HG03175 (cell line): ENCODE data around the gene HNRNPA1.
"Not testable (repeated sequence)": the region's sequence is repeated elsewhere in the genome, so short reads cannot be mapped to it uniquely, and the experiment has no call there.

Experiments used
- ATAC-seq: cut with Tn5 transposase; IDR thresholded peaks from one replicate; pipeline ENCODE4 v1.9.1; 2021; ENCODE audit warnings: mild to moderate bottlenecking, moderate library complexity; ENCODE audit not compliant: unreplicated experiment

The HNRNPA1 gene

DNA sequence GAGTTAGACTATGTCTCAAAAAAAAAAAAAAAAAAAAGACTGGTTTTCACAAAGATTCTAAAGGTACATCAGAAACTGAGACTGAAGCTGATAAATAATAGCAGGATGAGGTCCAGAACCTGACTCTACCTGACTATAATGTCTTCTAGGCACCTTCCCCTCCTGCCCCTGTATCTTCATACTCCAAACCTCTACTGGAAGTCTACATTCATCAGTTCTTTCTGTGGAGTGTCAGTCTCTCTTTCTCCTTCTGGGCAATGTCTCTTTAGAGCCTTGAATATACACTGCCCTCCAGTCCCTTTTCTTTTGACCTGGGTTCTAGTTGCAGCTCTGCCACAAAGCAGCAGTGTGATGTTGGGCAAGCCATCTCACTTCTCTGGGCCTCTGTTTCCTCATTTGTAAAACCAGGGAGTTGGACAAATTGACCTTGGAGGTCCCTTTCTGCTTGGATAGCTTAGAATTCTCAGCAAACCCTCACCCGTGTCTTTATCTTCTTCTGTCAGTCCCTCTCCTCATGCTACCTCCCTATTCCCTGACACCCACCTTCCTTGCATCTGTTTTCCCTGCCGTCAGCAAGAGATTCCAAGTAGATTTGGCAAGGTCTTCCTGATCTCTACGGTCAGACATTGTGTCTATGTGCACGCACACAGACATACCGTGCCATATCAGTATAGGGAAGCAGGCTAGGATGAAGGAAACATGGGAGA, 16.0 kb downstream of the HNRNPA1 start:
- ATAC-seq = no peak

DNA sequence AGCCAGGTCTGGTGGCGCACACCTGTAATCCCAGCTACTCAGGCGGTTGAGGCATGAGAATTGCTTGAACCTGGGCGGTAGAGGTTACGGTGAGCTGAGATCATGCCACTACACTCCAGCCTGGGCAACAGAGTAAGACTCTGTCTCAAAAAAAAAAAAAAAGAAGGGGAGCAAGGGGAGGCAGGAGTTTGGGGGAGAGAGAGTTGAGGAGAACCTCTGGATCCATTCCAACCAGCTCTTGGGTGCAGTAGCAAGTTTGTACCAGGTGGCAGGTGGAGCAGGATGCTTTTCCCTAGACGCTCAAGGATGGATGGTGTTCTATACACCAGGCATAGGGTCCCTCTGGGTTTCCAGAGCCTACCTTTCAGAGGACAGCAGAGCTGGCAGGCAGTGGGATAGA, 18.4 kb downstream of the HNRNPA1 start:
- ATAC-seq = no peak

DNA sequence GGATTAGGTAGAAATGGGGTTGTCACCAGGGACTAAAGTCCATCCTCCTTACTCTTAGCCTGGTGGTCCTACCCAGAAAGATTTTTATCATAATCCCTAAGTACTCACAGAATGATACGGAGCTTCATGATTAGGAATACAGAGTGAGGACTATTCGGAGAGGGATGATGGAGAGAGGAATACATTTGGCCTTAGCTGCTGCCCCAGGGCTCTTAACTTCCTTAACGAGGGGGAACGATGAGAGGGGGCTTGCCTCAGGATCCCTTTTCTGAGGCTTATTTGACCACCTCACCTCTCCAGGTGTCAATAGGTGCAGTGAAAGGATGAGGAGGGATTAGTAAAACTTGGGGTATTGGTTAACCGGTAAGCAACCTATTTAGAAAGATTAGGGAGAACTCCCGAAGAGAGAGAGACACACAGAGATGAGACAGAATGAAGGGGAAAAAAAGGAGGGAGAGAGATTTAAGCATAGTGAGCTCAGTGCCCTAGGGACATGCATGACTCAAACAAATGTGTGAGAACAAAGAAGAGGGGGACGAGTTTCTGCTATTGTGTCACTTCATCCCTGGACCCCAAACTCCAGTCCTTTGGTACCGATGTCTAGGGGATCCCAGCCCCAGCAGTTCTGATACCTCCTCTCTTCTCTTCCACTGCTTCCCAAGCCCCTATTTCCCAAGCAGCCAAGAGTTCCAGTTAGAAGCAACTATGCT, 19.1 kb downstream of the HNRNPA1 start:
- no peak for ATAC-seq

DNA sequence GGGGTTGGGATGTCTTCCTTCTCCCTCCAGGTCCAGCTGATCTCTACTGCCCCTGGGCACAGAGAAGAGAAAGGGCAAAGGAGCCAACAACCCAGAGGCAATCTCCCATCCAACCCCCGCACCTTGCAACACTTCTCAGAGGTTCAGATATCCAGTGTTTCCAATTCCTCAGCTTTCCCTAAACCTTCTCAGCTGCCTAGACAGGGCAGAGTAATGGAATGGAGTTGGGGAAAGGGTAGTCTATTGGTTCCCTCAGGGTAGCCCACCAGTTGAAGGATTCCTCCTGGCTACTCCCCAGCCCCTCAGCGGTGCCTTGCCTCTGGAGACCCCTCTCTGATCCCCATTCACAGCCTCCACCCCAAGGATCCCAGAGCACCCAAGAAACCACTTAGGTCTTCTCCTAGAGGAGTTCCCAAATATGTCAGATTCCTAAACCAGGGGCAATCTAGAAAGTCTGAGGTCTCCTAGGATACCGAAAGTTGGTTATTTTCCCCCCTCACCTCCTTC, 19.8 kb downstream of the HNRNPA1 start:
- no peak for ATAC-seq

DNA sequence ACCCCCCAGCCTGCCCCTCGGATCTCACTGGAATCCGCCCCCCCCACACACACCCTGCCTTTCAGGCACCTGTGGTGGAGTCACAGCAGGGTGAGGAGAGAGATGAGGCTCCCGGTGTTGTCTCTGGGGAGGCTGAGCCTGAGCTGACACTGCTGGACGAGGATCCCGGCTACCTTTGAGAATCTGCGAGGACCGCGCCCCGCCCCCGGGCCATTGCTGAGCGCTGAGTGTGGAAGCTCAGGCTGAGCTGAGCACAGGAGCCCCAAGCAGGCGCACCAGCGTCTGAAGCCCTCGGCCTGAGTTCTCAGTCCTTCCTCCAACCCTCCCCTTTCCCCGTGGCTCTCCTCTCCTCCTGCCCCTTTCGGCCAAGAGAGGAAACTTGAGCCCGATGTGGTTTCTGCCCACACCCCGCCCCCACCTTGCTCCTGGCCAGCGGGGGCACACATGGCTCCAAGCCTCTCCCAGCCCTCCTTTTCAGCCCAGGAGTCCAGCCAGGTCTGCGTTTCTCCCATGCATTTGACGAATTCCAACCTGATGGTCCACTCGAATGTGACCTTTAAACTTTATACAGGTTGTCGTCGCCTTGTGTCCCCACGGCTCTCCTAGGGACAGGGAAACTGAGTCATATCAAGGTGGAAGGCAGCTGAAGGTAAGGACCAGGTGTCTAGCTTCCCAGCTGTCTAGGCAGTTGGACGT, 20.4 kb downstream of the HNRNPA1 start, which contains the start of gene NFE2:
Gene NFE2, minus strand, starts transcription at position 284 of the 696 bp plus-strand sequence. CDS start 5,767 bp downstream, outside the sequence.
- no peak for ATAC-seq

DNA sequence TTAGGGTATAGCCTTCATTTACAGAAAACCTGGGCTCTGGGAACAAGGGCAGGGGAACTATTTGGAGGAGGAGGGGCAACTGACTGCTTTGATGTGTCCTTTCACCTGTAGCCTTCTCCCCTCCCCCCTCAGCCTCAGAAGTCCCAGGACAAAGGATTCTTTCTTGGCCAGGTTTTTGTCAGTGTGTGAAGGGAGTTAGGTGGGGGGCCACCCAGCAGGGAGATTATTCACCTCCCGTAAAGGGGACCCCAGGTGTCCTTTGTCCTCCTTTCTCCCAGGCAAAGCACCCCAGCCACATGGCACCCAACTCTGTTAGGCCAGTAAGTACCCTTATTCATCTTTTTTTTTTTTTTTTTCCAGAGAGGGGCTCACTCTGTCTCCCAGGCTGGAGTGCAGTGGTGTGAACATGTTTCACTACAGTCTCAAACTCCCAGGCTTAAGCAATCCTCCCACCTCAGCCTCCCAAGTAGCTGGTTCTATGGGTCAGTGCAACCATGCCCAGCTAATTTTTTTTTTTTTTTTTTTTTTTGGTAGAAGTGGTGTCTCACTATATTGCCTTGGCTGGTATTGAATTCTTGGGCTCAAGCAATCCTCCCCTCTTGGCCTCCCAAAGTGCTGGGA, 21.0 kb downstream of the HNRNPA1 start:
- ATAC-seq = no peak

DNA sequence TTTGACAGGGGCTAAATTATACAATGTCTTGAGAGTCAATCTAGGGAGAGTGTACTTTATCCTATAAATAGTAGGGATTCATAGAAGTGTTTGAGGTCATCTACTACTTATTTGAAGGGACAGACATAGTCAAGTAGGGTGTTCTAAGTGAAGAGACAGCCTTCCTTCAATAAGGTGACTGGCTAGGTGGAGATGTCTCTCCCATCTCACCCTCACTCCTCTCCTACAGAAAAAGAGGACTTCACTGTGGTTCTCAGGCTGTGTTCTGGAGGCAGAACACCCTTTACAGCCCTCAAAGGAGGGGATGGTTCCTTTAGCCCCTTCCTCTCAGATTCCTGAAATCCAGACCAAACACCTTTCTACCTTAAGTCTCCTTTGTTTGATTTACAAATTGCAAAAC, 23.1 kb downstream of the HNRNPA1 start:
- no peak for ATAC-seq

DNA sequence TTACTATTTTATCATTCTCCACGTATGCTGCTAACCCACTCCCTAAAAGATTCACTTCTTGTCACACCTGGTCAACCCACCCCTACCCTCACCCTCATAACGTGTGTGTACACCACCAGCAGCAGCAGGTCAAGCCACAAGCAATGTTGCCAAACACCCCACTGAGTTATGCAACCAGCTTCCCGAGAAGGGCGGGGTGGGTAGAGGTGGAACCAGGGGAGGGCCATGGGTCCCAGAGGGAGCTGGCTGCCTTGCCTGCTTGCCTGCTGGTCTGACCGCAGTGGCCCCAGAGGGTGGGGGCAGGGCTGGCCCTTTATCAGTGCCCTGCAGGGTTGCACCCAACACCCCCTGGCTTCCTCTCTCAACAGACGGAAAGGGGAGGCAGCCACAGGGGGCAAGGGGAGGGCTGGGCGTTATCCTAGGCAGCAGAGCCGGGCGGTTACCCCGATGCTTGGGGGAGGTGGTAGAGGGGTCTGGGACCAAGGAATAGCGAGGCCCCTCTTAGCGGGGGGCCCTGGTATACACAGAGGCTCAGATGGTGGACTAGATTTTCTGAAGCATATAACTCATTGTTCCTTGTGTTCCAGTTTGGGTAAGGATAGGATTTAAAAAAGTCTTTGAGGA, 23.8 kb downstream of the HNRNPA1 start:
- ATAC-seq = no peak

DNA sequence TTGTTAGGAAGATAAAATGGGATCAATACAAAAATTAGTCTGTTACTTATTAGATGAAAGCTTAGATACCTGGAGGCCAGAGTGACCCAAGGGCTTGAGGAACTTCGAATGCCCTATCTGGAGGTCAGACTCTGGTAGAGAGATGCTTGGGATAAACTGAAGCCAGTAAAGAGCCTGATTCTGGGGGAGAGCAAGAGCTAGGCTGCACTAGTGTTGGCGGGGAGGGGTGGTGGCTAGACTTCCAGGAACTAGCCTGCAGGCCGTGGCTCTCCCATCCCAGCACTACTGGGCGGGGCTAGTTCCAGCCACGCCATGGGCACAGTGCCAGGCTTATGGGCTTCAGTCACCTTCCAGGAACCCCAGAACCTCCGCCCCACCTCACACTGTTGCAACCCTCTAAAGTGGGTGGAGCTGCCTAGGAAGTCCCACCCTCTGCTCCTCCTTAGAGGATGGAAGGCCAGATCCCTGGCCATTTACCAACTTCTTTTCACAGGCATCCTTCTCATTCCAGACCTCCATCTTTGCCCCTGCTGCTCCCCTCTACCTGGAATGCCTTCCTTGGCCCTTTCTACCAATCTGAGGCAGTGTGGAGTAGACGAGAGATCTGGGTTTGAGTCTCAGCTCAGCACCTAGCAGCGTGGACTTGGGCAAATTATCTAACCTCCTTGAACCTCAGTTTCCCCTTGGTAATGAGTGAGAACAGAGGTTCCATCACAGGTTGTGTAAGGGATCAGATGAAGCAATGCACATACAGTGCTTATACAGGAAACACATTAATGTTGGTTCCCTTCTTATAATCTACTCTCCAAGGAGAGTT, 26.6 kb downstream of the HNRNPA1 start:
- ATAC-seq = no peak

DNA sequence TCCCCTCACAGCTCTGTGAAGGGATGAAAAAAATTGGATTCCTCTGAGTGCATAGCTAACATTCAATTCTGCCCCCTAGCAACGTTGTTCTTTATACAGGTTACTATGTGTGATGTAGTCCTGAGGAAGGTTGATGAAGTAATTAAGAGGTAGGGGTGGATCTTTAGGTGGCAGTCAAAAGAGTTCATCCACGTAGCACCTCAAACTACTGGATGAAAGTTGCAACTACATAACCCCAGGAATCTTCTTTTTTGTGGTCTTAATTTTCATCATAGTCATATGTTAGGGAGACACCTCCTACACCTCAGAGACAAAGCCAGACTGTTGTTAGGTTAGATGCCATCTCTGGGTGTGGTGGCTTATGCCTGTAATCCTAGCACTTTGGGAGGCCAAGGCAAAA, 30.5 kb downstream of the HNRNPA1 start:
- no peak for ATAC-seq

DNA sequence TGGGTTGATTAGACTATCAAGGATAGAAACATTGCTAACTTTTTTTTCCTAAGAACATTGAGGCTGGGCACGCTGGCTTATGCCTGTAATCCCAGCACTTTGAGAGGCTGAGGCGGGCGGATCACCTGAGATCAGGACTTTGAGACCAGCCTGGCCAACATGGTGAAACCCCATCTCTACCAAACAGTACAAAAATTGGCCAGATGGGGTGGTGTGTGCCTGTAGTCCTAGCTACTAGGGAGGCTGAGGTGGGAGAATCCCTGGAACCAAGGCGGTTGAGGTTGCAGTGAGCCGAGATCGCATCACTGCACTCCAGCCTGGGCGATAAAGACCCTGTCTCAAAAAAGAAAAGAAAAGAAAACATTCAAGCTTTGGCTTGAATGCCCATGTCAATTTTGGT, 31.8 kb downstream of the HNRNPA1 start:
- ATAC-seq = not testable (repeated sequence)

DNA sequence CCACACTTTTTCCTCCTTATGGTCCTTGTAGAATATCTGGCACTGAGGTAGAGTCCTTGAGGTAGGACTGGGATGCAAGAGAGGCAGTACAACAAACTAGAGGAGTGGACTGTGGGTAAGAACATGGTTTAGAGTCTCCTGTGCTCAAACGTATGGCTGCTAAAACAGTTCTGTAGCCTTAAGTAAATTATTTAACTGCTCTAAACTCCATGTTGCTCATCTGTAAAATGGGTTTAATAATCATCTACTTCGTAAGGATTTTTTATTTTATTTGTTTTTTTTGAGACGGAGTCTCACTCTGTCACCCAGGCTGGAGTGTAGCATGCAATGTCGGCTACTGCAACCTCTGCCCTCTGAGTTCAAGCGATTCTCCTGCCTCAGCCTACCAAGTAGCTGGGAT, 40.8 kb downstream of the HNRNPA1 start:
- ATAC-seq = no peak

DNA sequence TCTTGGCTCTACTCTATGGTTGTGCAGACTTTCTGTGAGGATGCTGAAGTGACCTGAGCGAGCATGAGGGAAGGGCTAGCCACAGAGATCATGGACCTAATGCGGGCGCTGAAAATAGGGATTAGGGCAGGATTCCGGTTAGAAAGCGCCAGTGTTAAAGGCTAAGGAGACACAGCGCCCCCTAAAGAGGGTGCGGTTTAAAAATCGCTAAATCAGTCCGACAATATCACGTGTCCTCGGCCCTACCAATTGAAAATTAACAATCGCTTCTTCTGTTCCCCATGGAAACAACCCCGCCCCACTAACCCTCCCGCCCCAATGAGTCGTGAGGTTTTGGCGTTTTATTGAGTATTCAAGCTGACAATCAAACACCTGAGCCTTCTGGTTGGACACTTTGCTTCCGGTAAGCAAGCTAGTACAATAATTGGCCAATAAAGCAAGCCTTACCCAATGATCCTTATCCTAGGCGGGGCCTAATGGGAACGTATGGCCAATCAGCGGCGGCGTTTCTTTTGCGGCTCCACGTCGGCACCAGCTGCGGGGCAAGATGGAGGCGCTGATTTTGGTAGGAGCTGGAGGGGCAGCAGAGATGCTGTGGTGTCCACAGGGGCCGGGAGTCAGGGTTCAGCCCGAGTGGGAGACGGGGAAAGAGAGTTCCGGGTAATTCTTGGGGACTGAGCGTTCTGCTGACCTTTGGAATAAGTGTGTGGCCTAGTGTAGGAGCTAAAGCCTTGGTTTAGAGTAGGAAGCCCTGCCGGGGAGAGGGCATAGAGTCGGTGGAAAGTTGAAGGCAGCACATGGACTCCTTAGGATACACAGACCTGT, 44.3 kb downstream of the HNRNPA1 start, which contains the start of gene COPZ1:
Gene COPZ1, plus strand, starts transcription at position 515 of the 825 bp plus-strand sequence. Its CDS starts 33 bp downstream, at position 548.
- peak; percentile 98 for ATAC-seq

DNA sequence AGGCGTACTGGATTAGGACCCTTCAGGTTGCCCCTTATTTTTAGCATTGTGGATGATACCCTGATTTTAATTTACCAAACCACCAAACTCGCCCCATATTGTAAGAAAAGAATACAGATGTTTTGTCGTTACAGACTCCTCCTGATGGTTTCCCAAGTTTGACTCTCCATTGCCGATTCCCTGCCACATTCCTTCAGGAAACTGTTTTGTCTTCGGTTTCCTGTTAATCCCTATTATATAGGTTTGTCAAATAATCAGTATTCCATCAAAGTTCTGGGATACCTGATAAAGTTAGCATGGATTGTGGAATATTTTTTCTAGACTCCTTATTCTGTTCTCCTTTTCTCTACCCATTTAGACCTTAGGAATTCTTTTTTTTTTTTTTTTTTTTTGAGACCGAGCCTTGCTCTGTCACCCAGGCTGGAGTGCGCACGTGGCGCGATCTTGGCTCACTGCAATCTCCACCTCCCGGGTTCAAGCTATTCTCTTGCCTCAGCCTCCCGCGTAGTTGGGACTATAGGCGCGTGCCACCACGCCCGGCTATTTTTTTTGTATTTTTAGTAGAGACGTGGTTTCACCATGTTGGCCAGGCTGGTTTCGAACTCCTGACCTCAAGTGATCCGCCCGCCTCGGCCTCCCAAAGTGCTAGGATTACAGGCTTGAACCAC, 45.0 kb downstream of the HNRNPA1 start:
- ATAC-seq = not testable (repeated sequence)

DNA sequence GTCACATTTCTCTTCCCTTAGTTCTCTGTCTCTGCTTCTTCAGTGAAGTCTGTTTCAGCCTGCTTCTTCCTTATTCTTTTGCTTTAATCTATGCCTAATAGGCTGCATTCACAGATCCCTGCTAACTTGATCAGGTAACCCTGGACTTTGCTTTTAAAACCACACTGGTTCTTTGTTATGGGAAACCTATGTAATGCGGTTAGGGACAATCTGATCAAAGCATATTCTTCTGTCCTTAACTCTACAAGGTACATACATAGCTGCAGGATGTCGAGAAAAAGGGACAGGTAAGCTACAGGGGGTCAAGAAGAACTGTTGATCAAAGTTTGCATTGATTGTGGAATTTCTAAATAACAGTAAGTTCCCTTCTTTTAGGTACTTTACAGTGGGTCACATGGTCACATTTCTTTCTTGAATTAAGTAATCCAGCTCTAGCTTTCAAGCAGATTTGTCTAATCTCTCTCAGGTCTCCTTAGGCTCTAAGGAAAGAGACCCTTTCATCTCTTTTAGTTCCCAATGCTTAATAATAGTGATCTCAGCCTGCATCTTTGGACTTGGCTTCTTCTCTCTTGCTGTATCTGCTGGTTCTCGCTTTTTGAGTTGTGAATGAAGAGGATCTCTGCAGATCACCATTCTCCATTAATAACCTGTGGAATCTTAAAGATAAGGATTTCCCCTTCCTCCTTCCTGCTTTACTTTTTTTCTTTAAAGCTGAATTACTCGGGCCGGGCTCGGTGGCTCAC, 48.2 kb downstream of the HNRNPA1 start:
- no peak for ATAC-seq

DNA sequence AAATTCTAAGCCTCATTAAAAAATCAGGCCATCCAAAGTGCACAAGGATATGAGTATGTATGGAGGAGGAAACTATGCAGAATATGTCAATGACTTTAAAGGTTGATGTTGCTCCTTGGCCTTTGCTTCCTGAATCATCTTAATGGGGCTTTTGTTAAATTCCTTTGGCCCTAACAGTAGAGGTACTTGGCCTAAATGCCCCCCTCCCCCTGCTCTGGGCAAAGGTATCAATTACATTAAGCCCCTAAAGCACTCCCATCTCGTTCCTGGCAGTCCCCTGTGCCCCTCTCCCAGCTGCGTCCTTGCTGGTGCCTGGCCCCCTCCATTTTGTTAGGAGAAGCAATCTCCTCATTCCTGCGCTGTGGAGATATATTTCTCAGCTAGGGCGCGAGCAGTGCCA, 49.2 kb downstream of the HNRNPA1 start:
- ATAC-seq = no peak

DNA sequence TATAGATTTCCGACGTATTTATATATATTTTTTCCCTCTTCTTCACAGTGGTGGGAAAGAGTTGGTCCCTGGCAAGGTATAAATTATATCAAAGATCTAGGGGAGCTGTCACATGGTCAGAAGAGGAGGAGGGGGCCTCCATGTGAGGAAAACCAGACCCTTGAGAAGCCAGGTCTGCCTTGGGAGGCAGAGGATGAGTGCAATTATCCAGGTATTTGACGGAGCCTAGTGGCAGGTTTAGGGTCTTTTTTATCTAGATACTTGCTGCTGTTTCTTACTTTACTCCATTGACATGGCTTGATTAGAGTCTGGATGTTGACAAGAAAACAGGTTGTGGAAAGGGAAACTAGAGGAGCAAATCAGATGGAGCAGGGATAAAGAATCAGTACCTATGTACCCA, 49.9 kb downstream of the HNRNPA1 start:
- ATAC-seq = no peak

DNA sequence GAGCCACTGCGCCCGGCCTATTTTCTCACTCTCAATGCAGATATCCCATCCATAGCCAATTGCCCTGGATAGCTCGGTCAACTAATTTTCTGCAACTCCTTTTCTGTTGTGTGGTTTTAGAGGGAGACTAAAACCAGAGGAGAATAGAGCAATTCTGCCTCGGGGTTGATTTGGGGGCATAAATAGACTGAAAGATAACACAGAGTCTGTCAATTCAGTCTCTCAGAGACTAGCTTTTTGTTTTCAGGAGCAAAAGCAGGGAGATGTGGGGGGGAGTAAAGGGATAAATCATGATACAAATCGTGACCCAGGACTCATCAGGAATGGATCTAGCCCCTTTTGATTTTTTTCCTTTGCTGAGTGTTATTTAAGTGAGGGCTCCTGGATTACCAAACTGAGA, 50.9 kb downstream of the HNRNPA1 start:
- no peak for ATAC-seq
